Stimulated activated CD4-positive, alpha-beta T cell treated with anti-CD3 and anti-CD28 coated beads, Interleukin-4, amount 100 ng/mL, for 4 hours (primary cell): ENCODE results near the gene DRAP1.
A peak's percentile ranks its signal among the peaks of the same experiment; 100 is the strongest.

Experiments used
- DNase-seq, 2 experiments: peaks; one replicate each; pipeline ENCODE4 v3.0.0-alpha.2; 2020

DRAP1 gene

GRCh38 chr11:65906602-65907001 lies 12.6 kb upstream of the DRAP1 start:
- no peak for DNase-seq

GRCh38 chr11:65907878-65908277 lies 11.3 kb upstream of the DRAP1 start:
- DNase-seq: no peak

GRCh38 chr11:65911682-65912568 lies 7.3 kb upstream of the DRAP1 start:
- no peak for DNase-seq

GRCh38 chr11:65912845-65913244 lies 6.4 kb upstream of the DRAP1 start:
- DNase-seq: no peak

GRCh38 chr11:65915101-65915820 lies 4.0 kb upstream of the DRAP1 start:
- no peak for DNase-seq

GRCh38 chr11:65915821-65916251 lies 3.4 kb upstream of the DRAP1 start:
- peak in 1 of 2 experiments; percentile 37 for DNase-seq

- no peak for DNase-seq
These were observed 2.8 kb upstream of the DRAP1 start for GRCh38 chr11:65916391-65916790.

GRCh38 chr11:65917077-65917433 lies 2.2 kb upstream of the DRAP1 start:
- DNase-seq: no peak

GRCh38 chr11:65917434-65918210 lies 1.6 kb upstream of the DRAP1 start:
- no peak for DNase-seq

GRCh38 chr11:65918211-65919140 lies 750 bp upstream of the DRAP1 start, which contains the start of gene C11orf68:
TSS of gene C11orf68 (minus strand) at chr11:65919062. CDS start at chr11:65919031, 31 bp downstream.
- DNase-seq: no peak

- DNase-seq: peak in 1 of 2 experiments; percentile 61
These were observed 546 bp downstream of the DRAP1 start for GRCh38 chr11:65919573-65920371.

GRCh38 chr11:65920372-65920802 lies 1.2 kb downstream of the DRAP1 start:
- DNase-seq: no peak

GRCh38 chr11:65921033-65921555 lies 1.9 kb downstream of the DRAP1 start:
- no peak for DNase-seq

- no peak for DNase-seq
These were observed 2.6 kb downstream of the DRAP1 start for GRCh38 chr11:65921876-65922275.

- DNase-seq: no peak
These were observed 3.3 kb downstream of the DRAP1 start for GRCh38 chr11:65922565-65922964.

GRCh38 chr11:65925397-65925796 lies 6.2 kb downstream of the DRAP1 start:
- no peak for DNase-seq

- peak; percentile 53 to 78 for DNase-seq
These were observed 8.7 kb downstream of the DRAP1 start for GRCh38 chr11:65927904-65928397.

- DNase-seq: no peak
These were observed 9.4 kb downstream of the DRAP1 start for GRCh38 chr11:65928667-65929066.

- DNase-seq: no peak
These were observed 12.7 kb downstream of the DRAP1 start for GRCh38 chr11:65931773-65932557.

- no peak for DNase-seq
These were observed 13.3 kb downstream of the DRAP1 start for GRCh38 chr11:65932558-65932919.
